Glutamatergic neuron (in vitro differentiated cells): ENCODE data around the gene ZNF420. TPM values are rescaled to one million over a fixed set of nuclear protein-coding genes. Genes with fewer than 3 reads are reported as not detected.
"Not testable (repeated sequence)": the region's sequence is repeated elsewhere in the genome, so short reads cannot be mapped to it uniquely, and the experiment has no call there.

Experiments
- DNase-seq: peaks from one replicate; pipeline ENCODE4 v3.0.0; 2022
- H3K27ac Mint-ChIP-seq: one replicate; pipeline ENCODE4 v1.8.0; 2020; ENCODE audit warnings: mild to moderate bottlenecking, mixed read lengths, inconsistent platforms; ENCODE audit not compliant: unreplicated experiment
- H3K27me3 Mint-ChIP-seq: one replicate; pipeline ENCODE4 v1.8.0; 2020; ENCODE audit warnings: mild to moderate bottlenecking, moderate library complexity, mixed read lengths, inconsistent platforms; ENCODE audit not compliant: unreplicated experiment
- H3K36me3 Mint-ChIP-seq: one replicate; pipeline ENCODE4 v1.8.0; 2020; ENCODE audit warnings: mild to moderate bottlenecking, mixed read lengths, inconsistent platforms; ENCODE audit not compliant: unreplicated experiment
- H3K4me1 Mint-ChIP-seq: one replicate; pipeline ENCODE4 v1.8.0; 2020; ENCODE audit warnings: mild to moderate bottlenecking, low read depth, mixed read lengths, inconsistent platforms; ENCODE audit not compliant: unreplicated experiment
- H3K4me3 Mint-ChIP-seq: one replicate; pipeline ENCODE4 v1.8.0; 2020; ENCODE audit warnings: mild to moderate bottlenecking, mixed read lengths, inconsistent platforms; ENCODE audit not compliant: unreplicated experiment
- H3K9me3 Mint-ChIP-seq: one replicate; pipeline ENCODE4 v1.8.0; 2020; ENCODE audit warnings: mild to moderate bottlenecking, moderate library complexity, mixed read lengths, inconsistent platforms; ENCODE audit not compliant: unreplicated experiment
- total RNA-seq: library from RNA; stranded (reverse); fragmentation: NEBNext Ultra II Directional; extraction: Animal tissue kit (Norgen Biotek cat#: 25700); gene quantifications from one replicate; pipeline ENCODE4 v1.2.1, GENCODE V29; 2021; ENCODE audit not compliant: unreplicated experiment
- TF ChIP-seq, protein P1 (sequence below): fragments of 200-600 bp; sonication (generic); IDR thresholded peaks from one replicate; pipeline ENCODE4 v1.5.0; 2021; ENCODE audit not compliant: partially characterized antibody, unreplicated experiment

Gene ZNF420
- total RNA-seq, 1 donor from 2014 or later = 13.2 TPM

DNA sequence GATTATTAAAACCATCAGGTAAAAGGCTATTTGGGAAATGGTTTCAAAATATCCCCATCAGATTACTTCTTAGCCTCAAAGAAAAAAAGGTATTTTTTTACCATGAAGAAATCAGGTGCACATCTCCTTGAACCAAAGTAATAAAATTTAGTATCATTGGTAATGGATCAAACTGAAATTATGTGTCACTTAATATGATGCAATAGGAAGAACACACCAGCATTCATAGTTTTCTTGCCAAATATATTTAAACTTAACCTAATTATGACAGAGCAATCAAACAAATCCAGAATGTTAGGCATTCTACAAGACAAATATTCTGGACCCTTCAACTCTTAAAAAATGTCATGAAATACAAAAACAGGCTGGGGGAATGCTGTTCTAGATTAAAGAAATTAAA is 4.1 kb upstream of the ZNF420 start:
- H3K27me3 Mint-ChIP-seq = peaks cover 4% of the 10 kb centered on the region
- TF ChIP-seq, protein P1, sequence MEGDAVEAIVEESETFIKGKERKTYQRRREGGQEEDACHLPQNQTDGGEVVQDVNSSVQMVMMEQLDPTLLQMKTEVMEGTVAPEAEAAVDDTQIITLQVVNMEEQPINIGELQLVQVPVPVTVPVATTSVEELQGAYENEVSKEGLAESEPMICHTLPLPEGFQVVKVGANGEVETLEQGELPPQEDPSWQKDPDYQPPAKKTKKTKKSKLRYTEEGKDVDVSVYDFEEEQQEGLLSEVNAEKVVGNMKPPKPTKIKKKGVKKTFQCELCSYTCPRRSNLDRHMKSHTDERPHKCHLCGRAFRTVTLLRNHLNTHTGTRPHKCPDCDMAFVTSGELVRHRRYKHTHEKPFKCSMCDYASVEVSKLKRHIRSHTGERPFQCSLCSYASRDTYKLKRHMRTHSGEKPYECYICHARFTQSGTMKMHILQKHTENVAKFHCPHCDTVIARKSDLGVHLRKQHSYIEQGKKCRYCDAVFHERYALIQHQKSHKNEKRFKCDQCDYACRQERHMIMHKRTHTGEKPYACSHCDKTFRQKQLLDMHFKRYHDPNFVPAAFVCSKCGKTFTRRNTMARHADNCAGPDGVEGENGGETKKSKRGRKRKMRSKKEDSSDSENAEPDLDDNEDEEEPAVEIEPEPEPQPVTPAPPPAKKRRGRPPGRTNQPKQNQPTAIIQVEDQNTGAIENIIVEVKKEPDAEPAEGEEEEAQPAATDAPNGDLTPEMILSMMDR = no peak
- H3K4me3 Mint-ChIP-seq = no peak overlapping the region
- peaks cover 4% of the 10 kb centered on the region for H3K36me3 Mint-ChIP-seq
- H3K27ac Mint-ChIP-seq = no peak overlapping the region
- peaks cover 9% of the 10 kb centered on the region for H3K4me1 Mint-ChIP-seq
- peaks cover 10% of the 10 kb centered on the region for H3K9me3 Mint-ChIP-seq
- DNase-seq = no peak

DNA sequence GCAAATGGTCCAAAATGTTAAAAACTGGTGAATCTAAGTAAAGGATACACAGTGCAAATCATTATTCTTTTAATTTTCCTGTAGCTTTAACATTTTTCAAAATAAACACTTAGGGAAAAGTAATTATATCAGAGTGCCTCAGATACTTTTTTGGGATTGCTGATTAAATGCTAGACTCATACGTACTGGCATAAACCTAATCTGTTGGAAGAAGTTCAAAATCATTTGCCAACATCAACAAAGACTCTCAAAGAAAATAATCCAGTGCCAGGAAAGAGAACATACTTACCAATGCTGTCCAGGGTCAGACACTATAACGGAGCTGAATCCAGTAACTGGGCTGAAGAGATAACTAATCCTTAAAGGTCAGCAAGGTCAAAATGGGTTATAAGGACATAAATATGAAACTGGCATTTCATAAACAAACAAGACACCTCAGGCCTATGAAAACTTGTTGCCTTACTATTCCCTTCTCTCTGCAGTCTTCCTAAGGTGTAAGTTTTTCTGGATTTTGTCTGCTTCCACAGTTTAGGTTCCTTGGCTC is 3.3 kb upstream of the ZNF420 start:
- H3K27me3 Mint-ChIP-seq = peaks cover 4% of the 10 kb centered on the region
- H3K4me3 Mint-ChIP-seq = no peak overlapping the region
- peaks cover 10% of the 10 kb centered on the region for H3K4me1 Mint-ChIP-seq
- peaks cover 11% of the 10 kb centered on the region for H3K9me3 Mint-ChIP-seq
- TF ChIP-seq, protein P1 = no peak
- no peak for DNase-seq
- H3K27ac Mint-ChIP-seq = no peak overlapping the region
- H3K36me3 Mint-ChIP-seq = peaks cover 4% of the 10 kb centered on the region

DNA sequence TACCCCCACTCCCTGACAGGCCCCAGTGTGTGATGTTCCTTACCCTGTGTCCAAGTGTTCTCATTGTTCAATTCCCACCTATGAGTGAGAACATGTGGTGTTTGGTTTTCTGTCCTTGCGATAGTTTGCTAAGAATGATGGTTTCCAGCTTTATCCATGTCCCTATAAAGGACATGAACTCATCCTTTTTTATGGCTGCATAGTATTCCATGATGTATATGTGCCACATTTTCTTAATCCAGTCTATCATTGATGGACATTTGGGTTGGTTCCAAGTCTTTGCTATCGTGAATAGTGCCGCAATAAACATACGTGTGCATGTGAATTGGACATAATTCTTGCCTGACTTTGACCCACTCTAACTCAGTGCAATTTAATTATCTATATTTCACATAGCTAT is 1.7 kb upstream of the ZNF420 start:
- not testable (repeated sequence) for H3K27me3 Mint-ChIP-seq, H3K27ac Mint-ChIP-seq, H3K36me3 Mint-ChIP-seq, H3K4me1 Mint-ChIP-seq, DNase-seq
- Mint-ChIP-seq H3K9me3 (peaks cover 11% of the 10 kb centered on the region), H3K4me3 (peak overlapping the region; percentile 28)

DNA sequence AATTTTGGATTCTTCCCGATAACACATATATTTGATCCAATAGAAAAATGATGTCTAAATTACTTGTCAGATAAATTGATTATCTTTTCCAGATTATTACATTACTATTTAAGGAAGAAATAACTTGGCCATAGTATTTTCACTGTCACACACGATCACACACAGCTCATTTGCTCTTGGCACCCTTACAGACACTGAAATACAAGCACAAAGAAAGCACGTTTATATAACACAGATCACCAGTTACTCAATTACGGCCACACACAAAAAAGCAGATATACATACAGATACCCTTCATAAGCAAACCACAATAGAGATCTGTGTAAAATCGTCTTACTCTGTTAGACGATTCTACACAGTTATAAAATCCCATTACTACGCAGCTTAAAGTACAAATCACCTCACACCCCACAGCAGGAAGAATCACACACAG is 716 bp upstream of the ZNF420 start:
- no peak for DNase-seq
- Mint-ChIP-seq H3K4me3 (peak overlapping the region; percentile 95), H3K36me3 (peaks cover 18% of the 10 kb centered on the region)

DNA sequence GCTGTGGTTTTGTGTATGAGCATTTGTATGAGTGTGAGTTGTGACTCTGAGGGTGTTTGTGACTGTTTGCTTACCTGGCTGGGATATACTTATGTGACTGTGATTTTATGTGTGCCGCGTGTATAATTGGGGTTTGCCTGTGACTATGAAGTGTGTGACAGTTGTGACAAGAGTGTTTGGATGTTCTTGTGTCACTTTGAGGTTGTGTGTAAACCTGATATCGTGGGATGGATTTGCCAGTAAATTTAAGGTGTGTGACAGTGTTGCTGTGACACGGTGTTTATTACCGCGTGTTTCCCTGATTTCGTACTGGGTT is 442 bp downstream of the ZNF420 start:
- H3K36me3 Mint-ChIP-seq = peaks cover 24% of the 10 kb centered on the region
- TF ChIP-seq, protein P1 = no peak
- peak overlapping the region; percentile 91 for H3K27ac Mint-ChIP-seq
- peaks cover 13% of the 10 kb centered on the region for H3K9me3 Mint-ChIP-seq
- H3K27me3 Mint-ChIP-seq = peaks cover 4% of the 10 kb centered on the region
- H3K4me1 Mint-ChIP-seq = peaks cover 10% of the 10 kb centered on the region
- peak overlapping the region; percentile 95 for H3K4me3 Mint-ChIP-seq
- DNase-seq = no peak

More for the DNA sequence above, 716 bp upstream of the ZNF420 start:
- TF ChIP-seq, protein P1 = no peak
- Mint-ChIP-seq H3K4me1 (peaks cover 10% of the 10 kb centered on the region), H3K27me3 (peaks cover 4% of the 10 kb centered on the region), H3K9me3 (peaks cover 13% of the 10 kb centered on the region), H3K27ac (peak overlapping the region; percentile 95)
